NCI-H128 (cell line): Measurements from ENCODE around the gene LRRC4C.

Source experiments
- DNase-seq: peaks from one replicate; lab custom pipeline; 2025; ENCODE audit not compliant: unreplicated experiment; lab: John Stamatoyannopoulos, UW

The LRRC4C gene

GRCh38 chr11:40722179-40722795 lies 737.2 kb downstream of the LRRC4C start:
- DNase-seq, result no peak

GRCh38 chr11:40716344-40717130 lies 742.9 kb downstream of the LRRC4C start:
- no peak for DNase-seq

GRCh38 chr11:40713083-40713482 lies 746.4 kb downstream of the LRRC4C start:
- DNase-seq, result no peak

- DNase-seq, result no peak
These were observed 758.4 kb downstream of the LRRC4C start for GRCh38 chr11:40701027-40701426.

GRCh38 chr11:40689823-40690222 lies 769.6 kb downstream of the LRRC4C start:
- DNase-seq, result no peak

- DNase-seq, result no peak
These were observed 771.1 kb downstream of the LRRC4C start for GRCh38 chr11:40688369-40688768.

GRCh38 chr11:40686765-40687164 lies 772.7 kb downstream of the LRRC4C start:
- DNase-seq, result no peak

- DNase-seq, result no peak
These were observed 776.4 kb downstream of the LRRC4C start for GRCh38 chr11:40683010-40683409.

GRCh38 chr11:40679276-40679675 lies 780.2 kb downstream of the LRRC4C start:
- no peak for DNase-seq

- no peak for DNase-seq
These were observed 812.2 kb downstream of the LRRC4C start for GRCh38 chr11:40647295-40647694.

GRCh38 chr11:40642284-40642683 lies 817.2 kb downstream of the LRRC4C start:
- no peak for DNase-seq

- no peak for DNase-seq
These were observed 839.8 kb downstream of the LRRC4C start for GRCh38 chr11:40619654-40620053.

- no peak for DNase-seq
These were observed 852.7 kb downstream of the LRRC4C start for GRCh38 chr11:40606800-40607199.

GRCh38 chr11:40602866-40603552 lies 856.4 kb downstream of the LRRC4C start:
- DNase-seq, result no peak

- no peak for DNase-seq
These were observed 861.8 kb downstream of the LRRC4C start for GRCh38 chr11:40597546-40598113.

GRCh38 chr11:40573254-40573891 lies 886.1 kb downstream of the LRRC4C start:
- no peak for DNase-seq

- DNase-seq, result no peak
These were observed 889.4 kb downstream of the LRRC4C start for GRCh38 chr11:40569947-40570531.

- no peak for DNase-seq
These were observed 892.1 kb downstream of the LRRC4C start for GRCh38 chr11:40567392-40567791.

- DNase-seq, result no peak
These were observed 915.3 kb downstream of the LRRC4C start for GRCh38 chr11:40544162-40544561.

GRCh38 chr11:40542821-40543220 lies 916.6 kb downstream of the LRRC4C start:
- DNase-seq, result no peak

GRCh38 chr11:40537734-40538133 lies 921.7 kb downstream of the LRRC4C start:
- no peak for DNase-seq
